HPDE6-E6E7 (cell line): Measurements from ENCODE around the gene NUB1.

Experiments
- DNase-seq: peaks from one replicate; pipeline ENCODE4 v3.0.0; 2011; ENCODE audit warnings: missing footprints; ENCODE audit errors: extremely low spot score

The NUB1 gene

GRCh38 chr7:151423936-151424335 lies 82.3 kb downstream of the NUB1 start:
- DNase-seq, result no peak

- DNase-seq, result no peak
These were observed 83.2 kb downstream of the NUB1 start for GRCh38 chr7:151424799-151425198.

- DNase-seq, result no peak
These were observed 84.2 kb downstream of the NUB1 start for GRCh38 chr7:151425670-151426440.

GRCh38 chr7:151426441-151426903 lies 84.9 kb downstream of the NUB1 start:
- DNase-seq, result no peak

GRCh38 chr7:151426904-151427704 lies 85.5 kb downstream of the NUB1 start:
- no peak for DNase-seq

- DNase-seq, result no peak
These were observed 86.2 kb downstream of the NUB1 start for GRCh38 chr7:151427705-151428377.
